HepG2 (cell line): ENCODE measurements around the gene TMEM235. TPM values are rescaled to one million over a fixed set of nuclear protein-coding genes. Genes with fewer than 3 reads are reported as not detected.

ENCODE experiments used
- ARNT ChIP-seq: fragments of 450-650 bp; IDR thresholded peaks from 2 replicates; pipeline ENCODE4 v1.6.1; 2017
- BRCA1 ChIP-seq: sonication (generic); formaldehyde crosslinking; IDR thresholded peaks from 2 replicates; pipeline ENCODE4 v1.4.0; 2020; ENCODE audit warnings: missing genetic modification reagents
- FOXA3 ChIP-seq: IDR thresholded peaks from 2 replicates; pipeline ENCODE4 v1.6.1; 2016; ENCODE audit warnings: missing genetic modification reagents, missing compliant biosample characterization
- GTF2F1 ChIP-seq: fragments of 150-350 bp; IDR thresholded peaks from 2 replicates; pipeline ENCODE4 v1.6.1; 2014; ENCODE audit warnings: low read length
- KDM3A ChIP-seq: IDR thresholded peaks from 2 replicates; pipeline ENCODE4 v1.6.1; 2018; ENCODE audit warnings: low read depth, missing compliant biosample characterization
- MYC ChIP-seq: sonication (generic); formaldehyde crosslinking; IDR thresholded peaks from 2 replicates; pipeline ENCODE4 v1.9.0; 2021; ENCODE audit warnings: missing genetic modification reagents, borderline replicate concordance
- ZFP90 ChIP-seq: sonication (generic); formaldehyde crosslinking; IDR thresholded peaks from 2 replicates; pipeline ENCODE4 v1.8.0; 2022; ENCODE audit warnings: missing genetic modification reagents, mild to moderate bottlenecking, inconsistent platforms, borderline replicate concordance
- ZKSCAN5 ChIP-seq: sonication (generic); formaldehyde crosslinking; IDR thresholded peaks from 2 replicates; pipeline ENCODE4 v1.5.1; 2020; ENCODE audit warnings: mild to moderate bottlenecking, missing genetic modification reagents
- ZNF337 ChIP-seq: sonication (generic); formaldehyde crosslinking; IDR thresholded peaks from 2 replicates; pipeline ENCODE4 v1.5.1; 2020; ENCODE audit warnings: missing genetic modification reagents, low read depth, mild to moderate bottlenecking, borderline replicate concordance
- ZNF546 ChIP-seq: sonication (generic); formaldehyde crosslinking; conservative IDR thresholded peaks from 2 replicates; pipeline ENCODE4 v1.8.1; 2023; ENCODE audit warnings: mild to moderate bottlenecking, missing genetic modification reagents
- ZNF557 ChIP-seq: sonication (generic); formaldehyde crosslinking; IDR thresholded peaks from 2 replicates; pipeline ENCODE4 v1.4.0; 2020; ENCODE audit warnings: missing genetic modification reagents
- polyA plus RNA-seq, 8 experiments: library from polyadenylated mRNA; depleted of rRNA in 3 of 8; stranded (reverse) in 7 of 8; unstranded in 1 of 8; fragments of >200 nt; fragmentation: Illumina TruSeq in 4 of 8; extraction: Trizol in 4 of 8; gene quantifications; 2 replicates each; pipeline versions ENCODE4 v1.2.1 to v1.2.3, GENCODE V29; 2011 to 2016; ENCODE audit warnings: low read depth in 4 of 8, missing spikeins in 1 of 8, mixed read lengths in 1 of 8; ENCODE audit not compliant: insufficient read depth in 1 of 8
- total RNA-seq, 5 experiments: library from RNA; depleted of rRNA; stranded (reverse); fragments of >200 nt; fragmentation: Illumina TruSeq; extraction: Trizol; gene quantifications; 2 replicates each; pipeline ENCODE4 v1.2.3, GENCODE V29; 2016; ENCODE audit warnings: low read depth in 1 of 5
- TF ChIP-seq, protein P1 (sequence below): sonication (generic); formaldehyde crosslinking; IDR thresholded peaks from 2 replicates; pipeline ENCODE4 v1.5.1; 2020; ENCODE audit warnings: mild to moderate bottlenecking, missing genetic modification reagents, borderline replicate concordance
- TF ChIP-seq, protein P2 (sequence below): conservative IDR thresholded peaks from 2 replicates; pipeline ENCODE4 v1.6.1; 2018; ENCODE audit warnings: missing genetic modification reagents
- TF ChIP-seq, protein P3 (sequence below): sonication (generic); formaldehyde crosslinking; IDR thresholded peaks from 2 replicates; pipeline ENCODE4 v1.4.0; 2020; ENCODE audit warnings: mild to moderate bottlenecking, missing genetic modification reagents
- TF ChIP-seq, protein P4 (sequence below): sonication (generic); formaldehyde crosslinking; IDR thresholded peaks from 2 replicates; pipeline ENCODE4 v1.5.0; 2020; ENCODE audit warnings: mild to moderate bottlenecking, missing genetic modification reagents, borderline replicate concordance
- TF ChIP-seq, protein P5 (sequence below): sonication (generic); formaldehyde crosslinking; IDR thresholded peaks from 2 replicates; pipeline ENCODE4 v1.4.0; 2020; ENCODE audit warnings: missing genetic modification reagents; ENCODE audit errors: not compliant biosample characterization
- TF ChIP-seq, protein P6 (sequence below): sonication (generic); formaldehyde crosslinking; IDR thresholded peaks from 2 replicates; pipeline ENCODE4 v1.9.0; 2022; ENCODE audit warnings: low read depth, missing genetic modification reagents

TMEM235 gene
- total and polyA plus RNA-seq, 2 of the 13 experiments (the other 11 are each of a cell fraction or from before 2014, with no cell fraction given) = not detected

DNA sequence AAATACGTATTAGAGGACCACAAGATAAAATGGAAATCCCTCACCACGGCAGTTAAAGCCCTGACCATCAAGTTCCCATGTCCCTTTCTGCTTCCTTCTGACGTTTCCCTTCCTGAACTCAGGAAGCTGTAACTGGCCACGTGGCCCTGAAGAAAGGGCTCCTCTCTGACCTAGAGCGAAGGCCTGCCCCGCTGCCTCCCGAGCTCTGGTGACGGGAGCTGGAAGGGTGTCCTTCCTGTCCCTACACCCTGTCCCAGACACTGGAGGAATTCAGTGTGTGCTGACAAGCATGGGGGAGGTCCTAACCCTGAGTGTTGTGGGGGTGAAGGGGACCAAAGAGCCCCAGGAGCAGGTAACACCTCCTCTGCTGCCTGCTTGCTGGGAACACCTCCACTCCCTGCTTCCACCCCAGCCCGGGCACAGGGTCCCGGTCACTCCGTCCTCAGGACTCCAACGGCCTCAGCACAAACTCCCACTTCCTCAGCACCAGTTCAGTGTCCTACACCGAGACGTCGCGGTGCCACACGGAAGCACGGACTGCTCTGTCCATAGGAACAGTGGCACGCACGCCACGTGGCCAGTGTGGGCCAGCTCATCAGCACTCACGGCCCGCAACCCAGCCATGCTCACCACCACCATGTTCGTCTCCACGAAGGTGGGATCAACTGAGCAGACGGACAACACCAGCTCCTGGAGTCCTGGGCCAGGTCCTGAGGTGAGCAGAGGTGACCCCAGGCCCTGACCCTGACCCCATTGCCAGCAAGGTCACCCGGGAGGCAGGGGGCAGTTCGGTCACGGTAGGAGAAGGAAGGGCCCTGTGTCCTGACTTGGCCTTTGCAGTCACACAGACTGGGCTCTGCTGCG, 16.9 kb downstream of the TMEM235 start (continued):
- TF ChIP-seq, protein P1, sequence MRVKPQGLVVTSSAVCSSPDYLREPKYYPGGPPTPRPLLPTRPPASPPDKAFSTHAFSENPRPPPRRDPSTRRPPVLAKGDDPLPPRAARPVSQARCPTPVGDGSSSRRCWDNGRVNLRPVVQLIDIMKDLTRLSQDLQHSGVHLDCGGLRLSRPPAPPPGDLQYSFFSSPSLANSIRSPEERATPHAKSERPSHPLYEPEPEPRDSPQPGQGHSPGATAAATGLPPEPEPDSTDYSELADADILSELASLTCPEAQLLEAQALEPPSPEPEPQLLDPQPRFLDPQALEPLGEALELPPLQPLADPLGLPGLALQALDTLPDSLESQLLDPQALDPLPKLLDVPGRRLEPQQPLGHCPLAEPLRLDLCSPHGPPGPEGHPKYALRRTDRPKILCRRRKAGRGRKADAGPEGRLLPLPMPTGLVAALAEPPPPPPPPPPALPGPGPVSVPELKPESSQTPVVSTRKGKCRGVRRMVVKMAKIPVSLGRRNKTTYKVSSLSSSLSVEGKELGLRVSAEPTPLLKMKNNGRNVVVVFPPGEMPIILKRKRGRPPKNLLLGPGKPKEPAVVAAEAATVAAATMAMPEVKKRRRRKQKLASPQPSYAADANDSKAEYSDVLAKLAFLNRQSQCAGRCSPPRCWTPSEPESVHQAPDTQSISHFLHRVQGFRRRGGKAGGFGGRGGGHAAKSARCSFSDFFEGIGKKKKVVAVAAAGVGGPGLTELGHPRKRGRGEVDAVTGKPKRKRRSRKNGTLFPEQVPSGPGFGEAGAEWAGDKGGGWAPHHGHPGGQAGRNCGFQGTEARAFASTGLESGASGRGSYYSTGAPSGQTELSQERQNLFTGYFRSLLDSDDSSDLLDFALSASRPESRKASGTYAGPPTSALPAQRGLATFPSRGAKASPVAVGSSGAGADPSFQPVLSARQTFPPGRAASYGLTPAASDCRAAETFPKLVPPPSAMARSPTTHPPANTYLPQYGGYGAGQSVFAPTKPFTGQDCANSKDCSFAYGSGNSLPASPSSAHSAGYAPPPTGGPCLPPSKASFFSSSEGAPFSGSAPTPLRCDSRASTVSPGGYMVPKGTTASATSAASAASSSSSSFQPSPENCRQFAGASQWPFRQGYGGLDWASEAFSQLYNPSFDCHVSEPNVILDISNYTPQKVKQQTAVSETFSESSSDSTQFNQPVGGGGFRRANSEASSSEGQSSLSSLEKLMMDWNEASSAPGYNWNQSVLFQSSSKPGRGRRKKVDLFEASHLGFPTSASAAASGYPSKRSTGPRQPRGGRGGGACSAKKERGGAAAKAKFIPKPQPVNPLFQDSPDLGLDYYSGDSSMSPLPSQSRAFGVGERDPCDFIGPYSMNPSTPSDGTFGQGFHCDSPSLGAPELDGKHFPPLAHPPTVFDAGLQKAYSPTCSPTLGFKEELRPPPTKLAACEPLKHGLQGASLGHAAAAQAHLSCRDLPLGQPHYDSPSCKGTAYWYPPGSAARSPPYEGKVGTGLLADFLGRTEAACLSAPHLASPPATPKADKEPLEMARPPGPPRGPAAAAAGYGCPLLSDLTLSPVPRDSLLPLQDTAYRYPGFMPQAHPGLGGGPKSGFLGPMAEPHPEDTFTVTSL (CRISPR knock-in tag) = no peak
- TF ChIP-seq ZNF337 = 0 out of 2 replicates have a peak, but pooled peaks have one; percentile 27
- no peak for TF ChIP-seq ZFP90 (CRISPR knock-in tag)
- TF ChIP-seq, protein P2, sequence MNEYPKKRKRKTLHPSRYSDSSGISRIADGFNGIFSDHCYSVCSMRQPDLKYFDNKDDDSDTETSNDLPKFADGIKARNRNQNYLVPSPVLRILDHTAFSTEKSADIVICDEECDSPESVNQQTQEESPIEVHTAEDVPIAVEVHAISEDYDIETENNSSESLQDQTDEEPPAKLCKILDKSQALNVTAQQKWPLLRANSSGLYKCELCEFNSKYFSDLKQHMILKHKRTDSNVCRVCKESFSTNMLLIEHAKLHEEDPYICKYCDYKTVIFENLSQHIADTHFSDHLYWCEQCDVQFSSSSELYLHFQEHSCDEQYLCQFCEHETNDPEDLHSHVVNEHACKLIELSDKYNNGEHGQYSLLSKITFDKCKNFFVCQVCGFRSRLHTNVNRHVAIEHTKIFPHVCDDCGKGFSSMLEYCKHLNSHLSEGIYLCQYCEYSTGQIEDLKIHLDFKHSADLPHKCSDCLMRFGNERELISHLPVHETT (CRISPR knock-in tag) = no peak
- no peak for TF ChIP-seq GTF2F1
- TF ChIP-seq BRCA1 (CRISPR knock-in tag) = no peak
- no peak for TF ChIP-seq KDM3A (CRISPR knock-in tag)
- no peak for TF ChIP-seq ARNT
- TF ChIP-seq ZKSCAN5 = no peak
- TF ChIP-seq, protein P3, sequence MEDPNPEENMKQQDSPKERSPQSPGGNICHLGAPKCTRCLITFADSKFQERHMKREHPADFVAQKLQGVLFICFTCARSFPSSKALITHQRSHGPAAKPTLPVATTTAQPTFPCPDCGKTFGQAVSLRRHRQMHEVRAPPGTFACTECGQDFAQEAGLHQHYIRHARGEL (CRISPR knock-in tag) = no peak
- no peak for TF ChIP-seq FOXA3
- TF ChIP-seq ZNF557 (CRISPR knock-in tag) = no peak
- TF ChIP-seq, protein P4, sequence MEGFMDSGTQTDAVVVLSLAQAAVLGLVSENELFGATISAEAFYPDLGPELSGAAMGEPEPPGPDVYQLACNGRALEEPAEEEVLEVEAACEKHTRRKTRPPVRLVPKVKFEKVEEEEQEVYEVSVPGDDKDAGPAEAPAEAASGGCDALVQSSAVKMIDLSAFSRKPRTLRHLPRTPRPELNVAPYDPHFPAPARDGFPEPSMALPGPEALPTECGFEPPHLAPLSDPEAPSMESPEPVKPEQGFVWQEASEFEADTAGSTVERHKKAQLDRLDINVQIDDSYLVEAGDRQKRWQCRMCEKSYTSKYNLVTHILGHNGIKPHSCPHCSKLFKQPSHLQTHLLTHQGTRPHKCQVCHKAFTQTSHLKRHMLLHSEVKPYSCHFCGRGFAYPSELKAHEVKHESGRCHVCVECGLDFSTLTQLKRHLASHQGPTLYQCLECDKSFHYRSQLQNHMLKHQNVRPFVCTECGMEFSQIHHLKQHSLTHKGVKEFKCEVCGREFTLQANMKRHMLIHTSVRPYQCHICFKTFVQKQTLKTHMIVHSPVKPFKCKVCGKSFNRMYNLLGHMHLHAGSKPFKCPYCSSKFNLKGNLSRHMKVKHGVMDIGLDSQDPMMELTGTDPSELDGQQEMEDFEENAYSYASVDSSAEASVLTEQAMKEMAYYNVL = no peak
- no peak for TF ChIP-seq ZNF546 (CRISPR knock-in tag)
- TF ChIP-seq, protein P5, sequence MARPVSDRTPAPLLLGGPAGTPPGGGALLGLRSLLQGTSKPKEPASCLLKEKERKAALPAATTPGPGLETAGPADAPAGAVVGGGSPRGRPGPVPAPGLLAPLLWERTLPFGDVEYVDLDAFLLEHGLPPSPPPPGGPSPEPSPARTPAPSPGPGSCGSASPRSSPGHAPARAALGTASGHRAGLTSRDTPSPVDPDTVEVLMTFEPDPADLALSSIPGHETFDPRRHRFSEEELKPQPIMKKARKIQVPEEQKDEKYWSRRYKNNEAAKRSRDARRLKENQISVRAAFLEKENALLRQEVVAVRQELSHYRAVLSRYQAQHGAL (CRISPR knock-in tag) = no peak
- TF ChIP-seq, protein P6, sequence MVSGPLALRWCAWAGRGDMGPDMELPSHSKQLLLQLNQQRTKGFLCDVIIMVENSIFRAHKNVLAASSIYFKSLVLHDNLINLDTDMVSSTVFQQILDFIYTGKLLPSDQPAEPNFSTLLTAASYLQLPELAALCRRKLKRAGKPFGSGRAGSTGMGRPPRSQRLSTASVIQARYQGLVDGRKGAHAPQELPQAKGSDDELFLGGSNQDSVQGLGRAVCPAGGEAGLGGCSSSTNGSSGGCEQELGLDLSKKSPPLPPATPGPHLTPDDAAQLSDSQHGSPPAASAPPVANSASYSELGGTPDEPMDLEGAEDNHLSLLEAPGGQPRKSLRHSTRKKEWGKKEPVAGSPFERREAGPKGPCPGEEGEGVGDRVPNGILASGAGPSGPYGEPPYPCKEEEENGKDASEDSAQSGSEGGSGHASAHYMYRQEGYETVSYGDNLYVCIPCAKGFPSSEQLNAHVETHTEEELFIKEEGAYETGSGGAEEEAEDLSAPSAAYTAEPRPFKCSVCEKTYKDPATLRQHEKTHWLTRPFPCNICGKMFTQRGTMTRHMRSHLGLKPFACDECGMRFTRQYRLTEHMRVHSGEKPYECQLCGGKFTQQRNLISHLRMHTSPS (CRISPR knock-in tag) = peak; percentile 45; the same call in 1 of the 2 replicates
- peak; percentile 41; the same call in 1 of the 2 replicates for TF ChIP-seq MYC
